HG03039 (cell line): ENCODE measurements around the gene SYNDIG1.

Source experiments
- ATAC-seq: cut with Tn5 transposase; IDR thresholded peaks from one replicate; pipeline ENCODE4 v1.9.1; 2021; ENCODE audit warnings: mild to moderate bottlenecking, moderate library complexity; ENCODE audit not compliant: unreplicated experiment

The SYNDIG1 gene

GRCh38 chr20:24469116-24469893 lies at the start of gene SYNDIG1:
Gene SYNDIG1 (plus strand): TSS chr20:24469629. CDS start chr20:24543098, 73,469 bp downstream.
- no peak for ATAC-seq

- ATAC-seq = no peak
These were observed 49.6 kb upstream of the SYNDIG1 start for GRCh38 chr20:24419786-24420185.

- no peak for ATAC-seq
These were observed 48.9 kb upstream of the SYNDIG1 start for GRCh38 chr20:24420567-24420966.

- no peak for ATAC-seq
These were observed 48.4 kb upstream of the SYNDIG1 start for GRCh38 chr20:24421071-24421470.

- no peak for ATAC-seq
These were observed 47.2 kb upstream of the SYNDIG1 start for GRCh38 chr20:24422091-24422760.

- ATAC-seq = no peak
These were observed 45.8 kb upstream of the SYNDIG1 start for GRCh38 chr20:24423390-24424313.

- ATAC-seq = no peak
These were observed 43.8 kb upstream of the SYNDIG1 start for GRCh38 chr20:24425523-24426135.

GRCh38 chr20:24431279-24432045 lies 38.0 kb upstream of the SYNDIG1 start:
- no peak for ATAC-seq

GRCh38 chr20:24432046-24432442 lies 37.4 kb upstream of the SYNDIG1 start:
- no peak for ATAC-seq

GRCh38 chr20:24436160-24436559 lies 33.3 kb upstream of the SYNDIG1 start:
- ATAC-seq = no peak

- no peak for ATAC-seq
These were observed 32.0 kb upstream of the SYNDIG1 start for GRCh38 chr20:24437196-24438082.

GRCh38 chr20:24438331-24438730 lies 31.1 kb upstream of the SYNDIG1 start:
- ATAC-seq = no peak

GRCh38 chr20:24439737-24440387 lies 29.6 kb upstream of the SYNDIG1 start:
- ATAC-seq = no peak

- ATAC-seq = no peak
These were observed 27.8 kb upstream of the SYNDIG1 start for GRCh38 chr20:24441661-24442060.

- no peak for ATAC-seq
These were observed 26.5 kb upstream of the SYNDIG1 start for GRCh38 chr20:24442909-24443308.

- ATAC-seq = no peak
These were observed 26.0 kb upstream of the SYNDIG1 start for GRCh38 chr20:24443436-24443835.

- no peak for ATAC-seq
These were observed 24.8 kb upstream of the SYNDIG1 start for GRCh38 chr20:24444526-24445190.

- no peak for ATAC-seq
These were observed 23.8 kb upstream of the SYNDIG1 start for GRCh38 chr20:24445510-24446170.
